Amniotic epithelial cell (primary cell): ENCODE results near the gene EME2.
"Not testable (repeated sequence)": the region's sequence is repeated elsewhere in the genome, so short reads cannot be mapped to it uniquely, and the experiment has no call there.

Source experiments
- DNase-seq: peaks from one replicate; pipeline ENCODE4 v3.0.0-alpha.2; 2010; ENCODE audit warnings: low read depth

EME2 gene

GRCh38 chr16:1791256-1791942 lies 18.8 kb downstream of the EME2 start:
- DNase-seq: no peak

- DNase-seq: no peak
Observed at GRCh38 chr16:1791943-1792812, 19.6 kb downstream of the EME2 start.

- DNase-seq: no peak
Observed at GRCh38 chr16:1792836-1793577, 20.4 kb downstream of the EME2 start.

GRCh38 chr16:1793578-1794220 lies 21.1 kb downstream of the EME2 start, which contains the start of gene IGFALS:
Gene IGFALS, minus strand, starts transcription at chr16:1793705. Its CDS starts 53 bp downstream, at chr16:1793652.
- DNase-seq: no peak

- no peak for DNase-seq
Observed at GRCh38 chr16:1794221-1794871, 21.7 kb downstream of the EME2 start.

- DNase-seq: no peak
Observed at GRCh38 chr16:1794908-1795666, 22.5 kb downstream of the EME2 start.

GRCh38 chr16:1799263-1799662 lies 26.7 kb downstream of the EME2 start:
- not testable (repeated sequence) for DNase-seq

- DNase-seq: no peak
Observed at GRCh38 chr16:1800701-1801100, 28.1 kb downstream of the EME2 start.

- DNase-seq: no peak
Observed at GRCh38 chr16:1807626-1808025, 35.0 kb downstream of the EME2 start.

- DNase-seq: no peak
Observed at GRCh38 chr16:1808691-1809090, 36.1 kb downstream of the EME2 start.

- DNase-seq: no peak
Observed at GRCh38 chr16:1809281-1809801, 36.7 kb downstream of the EME2 start.

- no peak for DNase-seq
Observed at GRCh38 chr16:1810106-1810505, 37.5 kb downstream of the EME2 start.

GRCh38 chr16:1810536-1810935 lies 37.9 kb downstream of the EME2 start:
- DNase-seq: no peak

GRCh38 chr16:1812732-1813163 lies 40.1 kb downstream of the EME2 start:
- DNase-seq: peak; percentile 73

- no peak for DNase-seq
Observed at GRCh38 chr16:1815461-1815860, 42.9 kb downstream of the EME2 start.

GRCh38 chr16:1816396-1817275 lies 44.0 kb downstream of the EME2 start:
- no peak for DNase-seq

- no peak for DNase-seq
Observed at GRCh38 chr16:1817276-1817589, 44.6 kb downstream of the EME2 start.

GRCh38 chr16:1817716-1818115 lies 45.1 kb downstream of the EME2 start:
- no peak for DNase-seq

- DNase-seq: no peak
Observed at GRCh38 chr16:1818204-1818872, 45.7 kb downstream of the EME2 start.
